Fibroblast of peridontal ligament (primary cell): ENCODE data around the gene KCNQ1.

Source experiments
- DNase-seq: peaks from one replicate; pipeline ENCODE4 v3.0.0-alpha.2; 2010; ENCODE audit errors: extremely low read depth

Gene KCNQ1

DNA sequence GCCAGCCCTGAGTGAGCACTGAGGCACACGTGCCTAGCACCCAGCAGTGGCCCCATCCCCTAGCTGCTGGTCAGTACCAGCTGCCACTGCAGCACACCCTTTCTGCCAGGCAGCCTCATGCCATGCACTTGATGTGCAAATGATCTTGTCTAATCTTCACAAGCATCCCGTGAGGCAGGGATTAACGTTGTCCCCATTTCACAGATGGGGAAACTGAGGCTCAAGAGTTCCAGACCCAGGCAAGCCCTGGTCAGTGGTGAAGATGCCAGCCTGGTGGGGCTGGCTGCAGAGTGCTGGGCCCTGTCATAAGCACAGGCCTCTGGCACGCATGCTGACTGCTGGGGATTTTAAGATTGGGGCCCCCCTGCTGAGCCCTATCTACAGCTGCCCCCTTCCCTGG, 449.1 kb downstream of the KCNQ1 start:
- DNase-seq: no peak

DNA sequence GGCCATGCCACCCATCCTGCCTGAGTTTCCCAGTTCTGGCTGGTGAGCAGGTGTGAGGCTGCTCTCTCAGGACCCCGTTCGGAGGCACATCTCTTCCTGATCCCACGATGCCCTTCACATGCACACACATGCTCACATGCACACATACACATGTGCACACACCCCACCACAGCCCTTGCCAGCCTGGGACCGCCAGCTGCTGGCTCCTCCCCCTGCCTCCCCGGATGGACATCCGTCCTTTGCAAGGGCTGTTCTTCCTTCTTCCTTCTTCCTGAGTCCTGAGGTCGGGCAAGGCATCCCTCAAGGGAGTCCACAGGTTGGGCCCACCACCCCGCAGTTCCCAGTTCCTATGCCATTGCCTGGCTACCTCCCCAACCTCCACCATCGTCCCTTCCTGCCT, 451.2 kb downstream of the KCNQ1 start:
- no peak for DNase-seq

DNA sequence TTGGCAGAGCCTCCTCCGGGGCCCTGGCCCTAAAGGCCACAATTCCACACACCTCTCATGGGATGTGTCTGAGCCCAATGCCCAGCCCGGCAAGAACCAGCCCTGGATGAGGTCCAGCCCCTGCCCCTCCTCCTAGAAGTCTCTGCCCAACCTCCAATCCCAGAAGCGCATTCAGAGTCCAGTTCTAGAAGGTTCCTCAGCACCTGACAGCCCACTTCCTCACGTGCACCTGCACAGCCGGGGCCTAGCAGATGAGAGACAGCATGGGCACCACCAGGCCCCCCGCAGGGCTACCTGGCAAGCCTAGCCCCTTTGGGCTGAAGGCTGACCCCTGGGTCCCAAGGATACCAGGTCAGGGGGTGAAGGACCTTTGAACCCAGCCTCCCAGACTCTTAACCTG, 452.2 kb downstream of the KCNQ1 start:
- no peak for DNase-seq

DNA sequence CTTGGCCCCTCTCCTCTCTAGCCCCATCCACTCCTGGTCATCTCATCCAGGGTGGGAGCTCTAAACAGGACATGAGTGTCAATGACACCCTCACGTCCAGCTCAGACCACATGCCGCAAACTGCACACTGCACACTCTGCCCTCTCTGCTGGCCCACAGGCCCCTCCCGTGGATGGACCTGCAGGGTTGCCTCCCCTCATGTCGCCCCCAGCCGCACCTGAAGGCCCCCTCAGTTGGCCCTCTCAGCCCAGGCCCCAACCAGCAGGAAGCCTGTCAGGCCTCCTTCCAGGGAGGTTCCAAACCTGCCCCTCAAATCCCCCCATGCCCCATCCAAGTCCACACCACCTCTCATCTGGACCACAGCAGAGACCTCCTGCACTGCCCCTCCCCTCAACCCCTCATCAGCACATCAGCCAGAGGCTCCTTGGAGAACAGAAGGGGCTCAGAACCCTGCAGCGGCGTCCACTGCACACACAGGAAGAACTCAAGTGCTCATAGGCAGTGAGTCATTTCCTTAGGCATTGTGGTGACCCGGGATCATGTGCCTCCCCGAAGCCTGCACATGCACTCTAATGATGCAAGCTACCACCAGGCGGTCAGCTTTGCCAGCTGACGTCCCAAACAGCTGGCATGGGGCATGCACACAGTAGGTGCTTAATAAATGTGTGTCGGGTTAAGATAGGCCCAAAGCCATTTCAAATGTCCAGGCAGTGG, 453.7 kb downstream of the KCNQ1 start:
- peak; percentile 80 for DNase-seq
